ENCODE measurements around the gene P2RX1.
"Not testable (repeated sequence)": the region's sequence is repeated elsewhere in the genome, so short reads cannot be mapped to it uniquely, and the experiment has no call there.

Gene P2RX1

DNA sequence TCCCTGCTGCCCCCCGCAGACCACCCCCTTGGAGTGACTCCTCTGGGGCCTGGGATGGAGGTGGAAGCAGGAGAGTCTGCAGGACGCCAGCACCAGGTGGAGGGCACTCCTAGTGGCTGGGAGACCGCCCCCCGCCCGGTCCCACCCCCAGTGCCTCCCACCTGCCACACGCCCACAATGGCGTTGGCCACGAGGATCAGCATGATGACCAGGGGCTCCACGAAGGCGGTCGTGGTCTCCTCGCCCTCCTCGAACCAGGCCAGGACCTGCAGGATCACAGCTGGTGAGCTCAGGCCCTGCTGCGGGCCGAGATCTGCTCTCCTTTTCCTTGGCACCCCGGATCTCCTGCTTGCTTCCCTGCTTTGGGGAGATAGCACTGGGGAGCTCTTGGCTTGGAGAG, 35.2 kb upstream of the P2RX1 start:
- DNase-seq, result no peak

DNA sequence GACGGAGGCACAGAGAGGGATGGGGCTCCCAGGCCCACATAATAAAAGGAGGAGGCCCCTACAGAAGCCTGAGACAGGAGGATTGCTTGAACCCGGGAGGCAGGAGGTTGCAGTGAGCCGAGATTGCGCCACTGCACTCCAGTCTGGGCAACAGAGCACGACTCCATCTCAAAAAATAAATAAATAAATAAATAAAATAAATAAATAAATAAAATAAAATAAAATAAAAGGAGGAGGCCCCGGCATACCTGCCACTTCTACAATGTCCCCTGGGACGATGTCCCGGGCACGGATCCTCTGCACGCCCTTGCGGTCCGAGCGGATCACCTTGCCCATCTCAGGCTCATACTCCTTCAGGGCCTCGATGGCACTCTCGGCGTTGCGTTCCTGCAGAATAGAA, 34.7 kb upstream of the P2RX1 start:
- DNase-seq, result no peak

DNA sequence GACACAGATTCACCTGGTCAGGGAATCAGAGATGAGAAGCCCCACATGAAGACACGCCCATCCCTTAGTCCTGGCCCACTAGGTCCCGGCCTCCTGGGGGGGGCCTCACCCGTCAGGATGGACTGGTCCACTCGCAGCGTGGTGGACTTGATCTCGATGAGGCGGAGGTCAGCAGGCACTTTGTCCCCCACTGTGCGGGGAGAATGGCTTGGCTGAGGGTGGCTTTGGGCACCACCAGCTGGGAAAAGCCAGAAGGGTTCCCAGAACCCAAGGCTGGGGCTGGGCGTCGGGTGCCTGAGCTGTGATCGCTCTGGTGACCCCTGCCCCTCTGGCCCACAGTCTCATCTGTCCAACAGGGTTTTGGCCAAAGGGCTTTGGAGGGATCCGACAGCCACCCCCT, 34.3 kb upstream of the P2RX1 start:
- no peak for DNase-seq

DNA sequence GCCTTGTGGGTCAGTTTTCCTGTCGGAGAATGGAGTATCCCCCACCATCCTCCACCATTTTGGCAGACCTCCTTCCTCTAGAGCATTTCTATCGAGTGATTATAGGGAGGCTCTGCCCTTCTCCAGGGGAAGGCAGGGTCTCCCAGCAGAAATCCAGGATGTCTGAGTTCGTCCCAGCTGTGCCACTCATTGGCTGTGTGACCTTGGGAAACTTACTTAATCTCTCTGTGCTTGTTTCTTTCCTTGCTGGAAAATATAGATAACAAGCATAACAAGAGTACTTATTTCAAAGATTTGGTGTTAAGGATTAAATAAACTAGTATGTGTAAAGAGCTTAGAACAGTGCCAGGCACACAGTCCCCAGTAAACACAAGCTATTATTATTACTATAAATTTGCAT, 33.2 kb upstream of the P2RX1 start:
- no peak for DNase-seq

DNA sequence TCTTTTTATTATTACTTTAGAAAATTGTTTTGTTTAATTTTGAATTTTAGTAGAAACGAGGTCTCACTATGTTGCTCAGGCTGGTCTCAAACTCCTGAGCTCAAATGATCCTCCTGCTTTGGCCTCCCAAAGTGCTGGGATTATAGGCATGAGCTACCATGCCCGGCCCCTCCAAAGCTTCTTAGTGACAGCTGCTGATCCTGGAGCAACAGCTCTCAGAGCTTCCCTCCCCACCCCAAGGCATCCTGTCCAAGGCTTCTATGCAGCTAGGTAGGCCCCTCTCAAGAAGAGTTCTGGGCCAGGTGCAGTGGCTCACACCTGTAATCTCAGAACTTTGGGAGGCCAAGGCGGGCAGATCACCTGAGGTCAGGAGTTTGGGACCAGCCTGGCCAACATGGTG, 32.3 kb upstream of the P2RX1 start:
- not testable (repeated sequence) for DNase-seq

DNA sequence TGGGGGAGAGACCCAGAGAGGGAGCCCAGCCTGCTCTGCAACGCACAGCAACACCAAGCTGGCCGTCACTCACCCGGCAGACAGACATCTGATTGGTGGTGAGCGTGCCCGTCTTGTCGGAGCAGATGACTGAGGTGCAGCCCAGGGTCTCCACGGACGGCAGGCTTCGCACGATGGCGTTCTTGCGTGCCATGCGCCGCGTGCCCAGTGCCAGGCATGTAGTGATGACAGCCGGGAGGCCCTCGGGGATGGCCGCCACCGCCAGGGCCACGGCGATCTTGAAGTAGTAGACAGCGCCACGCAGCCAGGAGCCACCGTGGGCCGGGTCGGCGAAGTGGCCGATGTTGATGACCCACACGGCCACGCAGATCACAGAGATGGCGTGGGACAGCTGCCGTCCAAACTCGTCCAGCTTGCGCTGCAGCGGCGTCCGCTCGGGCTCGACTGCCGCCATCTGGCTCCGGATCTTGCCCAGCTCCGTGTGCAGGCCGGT, 31.1 kb upstream of the P2RX1 start:
- no peak for DNase-seq

DNA sequence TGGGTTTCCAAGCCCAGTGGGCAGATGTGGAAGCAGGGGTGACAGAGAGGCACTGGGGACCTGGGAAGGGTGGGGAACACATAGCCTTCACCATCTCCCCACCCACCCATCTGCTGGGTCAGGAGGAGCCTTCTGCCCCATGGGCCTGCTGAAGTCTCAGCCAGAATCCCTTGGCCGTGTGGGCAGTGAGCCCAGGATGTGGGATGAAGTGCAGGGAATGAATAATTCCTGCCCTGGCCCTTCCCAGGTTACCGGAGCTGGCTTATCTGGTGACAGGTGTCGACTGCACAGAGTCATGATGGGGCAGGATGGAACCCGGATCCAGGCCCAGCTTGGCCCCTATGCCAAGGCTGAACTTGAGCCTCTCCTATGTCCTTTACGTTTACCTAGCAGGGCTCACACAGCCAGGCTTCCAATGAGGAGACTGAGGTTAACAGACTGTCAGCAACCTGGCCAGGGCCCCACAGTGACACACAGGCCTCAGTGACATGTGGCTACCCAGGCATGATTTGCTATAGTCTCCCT, 30.5 kb upstream of the P2RX1 start:
- DNase-seq, result no peak

DNA sequence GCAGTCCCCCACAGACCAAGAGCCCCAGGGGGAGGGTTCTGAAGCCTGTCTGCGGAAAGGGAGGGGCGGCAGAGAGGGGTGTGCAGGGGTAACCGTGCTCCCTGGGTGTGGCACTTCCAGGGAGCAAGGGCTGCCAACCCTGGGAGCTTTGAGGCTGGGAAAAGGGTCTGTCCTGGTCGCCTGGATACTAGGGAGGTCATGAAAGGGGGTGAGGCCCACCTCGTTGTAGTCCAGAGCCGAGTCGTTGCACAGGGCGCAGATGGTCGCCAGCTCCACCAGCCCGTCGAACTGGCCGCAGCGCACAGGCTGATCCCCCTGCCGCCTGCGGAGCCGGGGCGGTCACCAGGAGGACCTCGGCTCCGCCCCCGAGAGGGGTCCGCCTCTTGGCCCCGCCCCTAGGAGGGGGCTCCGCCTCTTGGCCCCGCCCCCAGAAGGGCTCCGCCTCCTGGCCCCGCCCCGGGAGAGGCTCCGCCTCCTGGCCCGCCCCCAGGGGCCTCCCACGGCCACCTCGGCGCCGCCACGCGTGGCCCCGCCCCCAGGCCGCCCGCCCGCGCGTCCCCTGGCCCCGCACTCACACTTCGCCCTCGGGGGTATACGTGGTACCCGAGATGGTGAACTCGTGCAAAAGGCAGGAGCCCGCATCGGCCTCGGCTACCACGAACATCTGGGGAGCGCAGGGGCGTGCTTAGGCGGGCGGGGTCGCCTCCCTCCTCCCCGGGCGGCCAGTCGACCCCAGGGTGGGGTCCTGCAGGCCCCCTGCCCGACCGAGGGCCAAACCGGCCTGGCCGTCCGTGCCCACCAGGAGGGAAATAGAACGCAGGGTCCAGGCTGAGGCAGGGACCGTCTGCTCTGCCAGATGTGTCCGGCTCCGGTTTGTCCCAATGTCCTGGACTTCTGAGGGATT, 28.5 kb upstream of the P2RX1 start:
- peak; percentile 9 for DNase-seq

DNA sequence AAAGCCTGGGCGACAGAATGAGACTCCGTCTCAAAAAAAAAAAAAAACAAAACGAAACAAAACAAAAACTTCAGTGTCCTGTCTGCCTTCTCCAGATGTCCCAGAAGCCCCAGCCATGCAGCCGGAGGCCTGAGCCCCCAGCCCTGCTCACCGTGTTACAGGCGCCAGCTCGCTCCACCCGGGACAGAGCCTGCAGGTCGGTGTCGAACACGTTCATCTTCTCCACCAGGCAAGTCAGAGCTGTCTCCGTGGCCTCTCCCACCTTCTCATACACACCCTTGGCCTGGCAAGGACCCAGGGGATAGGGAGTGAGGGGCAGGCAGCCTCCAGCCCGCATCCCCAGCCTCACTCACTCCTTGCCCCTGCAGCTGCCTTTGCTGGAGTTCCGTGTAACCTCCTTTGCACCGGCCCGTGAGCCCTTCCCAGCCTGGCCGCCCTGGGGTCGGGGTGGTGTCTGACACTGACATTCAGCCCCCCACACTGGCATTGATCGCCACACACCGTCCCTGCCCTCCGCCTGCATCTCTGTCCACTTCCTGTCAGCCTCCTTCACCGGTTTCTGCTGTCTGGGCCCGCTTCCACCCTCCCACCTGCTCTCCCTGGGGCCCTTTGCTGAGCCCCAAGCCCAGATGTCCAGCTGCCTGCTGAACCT, 27.1 kb upstream of the P2RX1 start:
- DNase-seq, result no peak

DNA sequence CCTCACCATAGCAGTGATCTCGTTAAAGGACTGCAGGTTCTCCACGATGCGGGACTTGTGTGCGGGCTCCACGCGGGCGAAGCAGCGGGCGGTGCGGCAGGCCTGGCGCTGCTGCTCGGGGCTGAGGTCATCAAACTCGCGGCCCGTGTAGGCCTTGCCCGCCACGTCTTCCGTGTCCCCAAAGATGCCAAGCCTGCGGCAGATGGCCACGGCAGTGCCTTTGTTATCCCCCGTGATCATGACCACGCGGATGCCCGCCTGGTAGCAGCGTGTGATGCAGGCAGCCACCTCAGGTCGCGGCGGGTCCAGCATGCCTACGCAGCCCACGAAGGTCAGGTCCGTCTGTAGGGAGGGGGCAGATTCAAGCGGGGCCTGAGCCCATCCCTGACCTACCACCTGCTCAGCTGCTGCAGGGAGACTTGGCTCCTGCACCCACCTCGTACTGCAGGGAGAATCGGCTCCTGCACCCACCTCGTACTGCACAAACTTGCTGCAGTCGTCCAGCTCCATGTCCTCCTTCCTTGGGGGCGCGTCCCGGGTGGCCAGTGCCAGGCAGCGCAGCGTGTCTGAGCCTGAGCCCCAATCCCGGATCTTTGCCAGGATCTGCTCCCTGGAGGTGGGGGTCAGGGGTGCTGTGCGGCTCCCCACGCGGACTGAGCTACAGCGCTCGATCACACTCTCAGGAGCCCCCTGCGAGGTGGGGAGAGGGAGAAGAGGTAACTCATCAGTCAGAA, 24.9 kb upstream of the P2RX1 start:
- no peak for DNase-seq

DNA sequence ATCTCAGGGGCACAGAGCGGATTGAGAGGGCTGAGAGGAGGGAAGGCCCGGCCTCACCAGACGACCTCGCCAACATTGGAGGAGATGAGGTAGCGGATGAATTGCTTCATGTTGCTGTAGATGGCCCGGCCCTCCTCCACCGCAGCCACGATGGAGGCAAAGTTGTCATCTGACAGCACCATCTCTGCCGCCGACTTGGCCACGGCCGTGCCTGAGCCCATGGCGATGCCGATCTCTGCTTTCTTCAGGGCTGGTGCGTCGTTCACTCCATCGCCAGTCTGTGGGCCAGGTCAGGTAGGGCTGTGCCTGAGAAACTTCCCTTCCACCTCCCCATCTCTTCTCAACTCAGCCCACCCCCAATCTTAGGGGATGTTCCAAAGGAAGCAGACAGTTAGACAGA, 21.1 kb upstream of the P2RX1 start:
- DNase-seq, result no peak

DNA sequence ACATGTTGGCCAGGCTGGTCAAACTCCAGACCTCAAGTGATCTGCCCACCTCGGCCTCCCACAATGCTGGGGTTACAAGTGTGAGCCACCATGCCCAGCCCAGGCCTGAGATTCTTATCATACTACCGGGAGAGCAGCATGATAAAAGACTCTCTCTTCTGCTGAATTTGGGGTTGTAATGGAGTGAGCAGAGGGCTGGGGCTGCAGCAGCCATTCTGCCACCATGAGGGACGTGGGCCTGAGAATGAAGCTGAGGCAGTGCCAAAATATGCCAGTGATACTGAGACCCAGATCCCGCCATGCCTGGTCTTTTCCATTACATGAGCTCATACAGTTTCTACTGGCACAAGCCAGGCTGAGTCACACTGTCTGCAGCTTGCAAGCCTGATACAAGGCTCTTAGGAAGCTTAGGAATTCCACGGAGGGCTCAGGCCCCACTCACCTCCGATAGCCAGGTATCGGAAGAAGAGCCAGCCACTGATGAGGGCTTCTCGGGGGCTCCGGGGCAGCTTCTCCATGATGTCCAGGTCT, 19.6 kb upstream of the P2RX1 start:
- DNase-seq, result no peak

DNA sequence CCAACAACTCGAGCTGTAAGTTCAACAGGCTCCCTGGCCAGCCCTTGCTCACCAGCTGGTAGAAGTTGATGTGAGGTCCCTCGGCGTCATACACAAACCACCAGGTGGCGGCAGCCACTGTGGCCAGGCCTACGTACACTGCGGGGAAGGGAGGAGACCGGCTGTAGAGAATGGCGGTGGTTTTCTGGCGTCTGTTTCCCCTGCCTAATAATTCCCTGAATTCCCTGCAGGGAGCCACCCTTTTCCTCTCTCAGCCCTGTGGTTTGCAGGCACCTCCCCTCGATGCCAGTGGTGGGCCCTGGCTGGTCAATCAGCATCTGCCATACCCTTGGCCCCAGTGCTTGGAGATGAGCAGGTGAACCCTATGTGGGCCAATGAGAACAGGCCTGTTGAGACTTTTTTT, 18.9 kb upstream of the P2RX1 start:
- DNase-seq, result peak; percentile 59

DNA sequence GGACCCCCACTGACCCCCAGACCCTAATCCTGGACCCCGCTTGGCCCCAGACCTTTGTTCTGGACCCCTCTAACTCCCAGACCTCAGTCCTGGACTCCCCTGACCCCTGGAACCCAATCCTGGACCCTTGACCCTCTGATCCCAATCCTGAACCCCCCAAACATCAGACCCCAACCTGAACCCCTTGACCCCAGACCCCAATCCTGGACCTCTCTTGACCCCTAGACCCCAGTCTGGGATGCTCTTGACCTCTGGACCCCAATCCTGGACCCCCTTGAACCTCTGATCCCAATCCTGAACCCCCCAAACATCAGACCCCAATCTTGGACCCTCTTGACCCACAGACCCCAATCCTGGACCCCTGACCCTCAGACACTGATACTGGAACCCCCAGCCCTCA, 13.5 kb upstream of the P2RX1 start:
- DNase-seq, result no peak

DNA sequence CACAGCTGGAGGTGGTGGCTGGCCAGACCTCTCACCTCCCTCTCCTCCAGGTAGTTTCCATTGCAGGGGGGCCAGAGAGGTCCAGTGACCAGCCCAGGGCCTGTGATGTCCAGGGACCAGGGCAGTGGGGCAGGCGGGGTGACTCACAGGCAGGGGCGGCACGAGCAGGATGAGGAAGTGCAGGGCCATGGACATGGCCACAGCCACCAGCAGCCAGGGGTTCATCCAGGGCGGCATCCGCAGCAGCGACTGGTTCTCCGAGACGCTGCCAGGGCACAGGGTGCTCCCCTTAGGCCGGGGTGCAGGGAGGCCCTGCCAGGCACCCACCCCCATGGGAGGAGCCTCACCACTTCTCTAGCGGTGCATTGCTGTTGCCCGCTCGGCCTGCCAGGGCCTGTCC, 12.9 kb upstream of the P2RX1 start:
- DNase-seq, result no peak

DNA sequence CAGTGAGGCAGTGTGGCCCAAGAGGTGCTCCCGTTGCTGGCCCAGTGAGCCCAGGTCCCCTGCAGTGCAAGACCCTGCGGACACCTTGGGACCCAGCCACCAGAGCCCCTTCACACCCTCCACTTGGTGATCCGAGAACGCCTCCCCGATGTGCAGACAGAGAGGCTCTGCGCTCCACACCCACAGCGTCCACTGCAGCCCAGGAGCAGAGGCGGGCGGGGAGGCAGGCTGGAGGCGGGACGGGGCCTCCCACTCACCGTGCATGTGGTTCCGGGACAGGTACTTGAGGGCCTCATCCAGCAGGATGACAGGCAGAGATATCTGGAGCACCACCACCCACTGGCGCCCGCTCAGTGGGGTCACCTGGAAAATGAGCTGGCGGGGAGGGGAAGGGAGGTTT, 12.1 kb upstream of the P2RX1 start:
- no peak for DNase-seq

DNA sequence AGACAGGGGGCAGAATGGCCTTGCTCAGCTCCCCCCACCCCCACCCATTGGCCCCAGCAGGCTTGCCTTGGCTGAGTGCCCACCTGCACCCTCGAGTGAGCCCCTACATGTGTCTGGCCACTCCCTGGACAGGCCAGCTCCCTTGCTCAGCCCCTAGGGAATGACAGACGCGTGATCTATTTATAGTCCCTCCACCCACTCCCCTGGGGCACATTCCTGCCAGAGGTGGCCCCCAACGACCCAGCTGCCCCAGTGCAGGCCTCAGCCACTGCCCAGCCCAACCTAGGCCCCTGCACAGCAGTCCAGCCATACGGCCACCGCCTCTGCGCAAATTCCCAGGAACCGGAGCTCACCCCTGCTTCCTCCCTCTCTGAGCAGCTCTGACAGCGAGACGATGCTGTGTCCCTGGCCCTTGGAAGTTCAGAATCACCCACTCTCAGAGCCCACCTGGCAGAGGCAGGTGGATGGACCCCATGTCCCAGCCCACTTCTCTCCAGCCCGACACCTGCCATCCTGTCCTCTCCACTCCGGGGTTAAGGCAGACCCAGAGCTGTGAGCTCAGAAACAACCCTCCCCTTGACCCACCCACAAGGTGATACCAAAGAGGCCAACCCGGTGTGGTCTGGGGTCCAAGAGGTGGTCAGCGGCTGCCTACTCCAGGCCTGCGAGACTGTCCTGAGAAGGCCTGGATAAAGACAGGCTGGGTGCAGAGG, 11.5 kb upstream of the P2RX1 start:
- no peak for DNase-seq

DNA sequence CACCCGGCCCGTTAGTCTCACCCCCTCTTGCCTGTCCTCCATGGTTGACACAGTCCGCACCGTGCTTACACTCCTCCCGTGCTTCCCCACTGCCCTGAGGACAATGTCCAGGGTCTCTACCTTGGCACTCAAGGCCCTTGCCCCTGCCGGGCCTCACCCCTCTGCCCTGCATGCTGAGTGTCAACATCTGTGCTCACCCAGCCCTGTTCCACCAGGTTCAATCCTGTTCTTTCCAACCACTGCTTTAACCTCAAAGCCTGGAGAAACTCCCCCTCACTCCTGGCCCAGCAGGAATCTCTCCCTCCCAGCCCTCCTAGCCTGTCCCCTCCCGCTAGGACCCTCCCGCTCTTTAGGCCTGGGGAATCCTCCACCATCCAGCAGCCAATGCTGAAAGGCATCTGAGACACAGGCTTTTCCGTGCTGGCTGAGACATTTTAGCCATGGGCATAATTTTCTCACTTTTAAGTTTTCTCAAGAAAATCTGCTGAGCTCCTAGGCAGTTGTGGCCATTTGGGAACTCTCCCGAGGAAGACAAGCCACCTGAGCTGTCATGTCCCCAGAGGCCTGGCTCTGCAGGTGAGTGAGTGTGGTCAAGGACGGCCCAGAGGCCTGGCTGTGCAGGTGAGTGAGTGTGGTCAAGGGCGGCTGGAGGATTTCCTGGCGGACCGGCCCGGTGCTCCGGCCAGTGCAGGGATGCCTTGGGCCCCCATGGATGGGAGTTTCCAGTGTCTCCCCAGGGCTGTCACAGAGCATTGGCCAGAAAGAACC, 10.8 kb upstream of the P2RX1 start:
- DNase-seq, result no peak

DNA sequence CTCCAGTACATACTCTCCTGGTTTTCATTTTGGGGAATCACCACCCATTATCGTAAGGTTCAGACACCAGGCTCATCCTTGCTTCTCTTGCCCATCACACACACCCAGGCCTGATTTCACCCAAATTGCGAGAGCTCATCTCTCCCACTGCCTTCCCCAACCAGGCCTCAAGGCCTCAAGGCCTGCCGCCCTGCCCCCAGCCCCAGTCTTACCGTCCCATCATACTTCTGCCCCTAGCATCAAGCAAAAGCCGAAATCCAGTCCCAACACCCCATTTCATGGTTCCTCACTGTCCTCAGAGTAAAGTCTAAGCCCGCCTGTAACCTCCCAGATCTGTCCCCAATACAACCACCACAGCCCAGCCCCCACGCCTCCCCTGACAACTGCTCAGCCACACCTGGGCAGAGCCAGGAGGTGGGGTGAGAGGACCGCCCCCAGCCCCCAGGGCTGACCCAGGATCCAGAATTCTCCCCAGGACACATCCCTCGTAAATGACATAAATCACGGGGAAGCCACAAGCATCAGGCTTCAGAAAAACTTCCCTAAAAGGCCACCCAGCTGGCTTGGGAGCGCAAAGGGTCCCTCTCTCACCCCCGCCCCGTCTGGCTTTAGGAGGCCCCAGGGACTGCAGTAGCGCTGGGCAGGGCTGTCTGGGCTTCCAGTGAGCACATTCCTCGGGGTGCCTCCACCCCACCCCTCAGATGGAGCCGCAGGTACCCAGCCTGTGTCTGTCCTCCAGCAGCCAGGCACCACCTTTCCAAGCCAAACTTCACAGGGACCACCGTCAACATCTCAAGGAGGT, 9.6 kb upstream of the P2RX1 start:
- no peak for DNase-seq

DNA sequence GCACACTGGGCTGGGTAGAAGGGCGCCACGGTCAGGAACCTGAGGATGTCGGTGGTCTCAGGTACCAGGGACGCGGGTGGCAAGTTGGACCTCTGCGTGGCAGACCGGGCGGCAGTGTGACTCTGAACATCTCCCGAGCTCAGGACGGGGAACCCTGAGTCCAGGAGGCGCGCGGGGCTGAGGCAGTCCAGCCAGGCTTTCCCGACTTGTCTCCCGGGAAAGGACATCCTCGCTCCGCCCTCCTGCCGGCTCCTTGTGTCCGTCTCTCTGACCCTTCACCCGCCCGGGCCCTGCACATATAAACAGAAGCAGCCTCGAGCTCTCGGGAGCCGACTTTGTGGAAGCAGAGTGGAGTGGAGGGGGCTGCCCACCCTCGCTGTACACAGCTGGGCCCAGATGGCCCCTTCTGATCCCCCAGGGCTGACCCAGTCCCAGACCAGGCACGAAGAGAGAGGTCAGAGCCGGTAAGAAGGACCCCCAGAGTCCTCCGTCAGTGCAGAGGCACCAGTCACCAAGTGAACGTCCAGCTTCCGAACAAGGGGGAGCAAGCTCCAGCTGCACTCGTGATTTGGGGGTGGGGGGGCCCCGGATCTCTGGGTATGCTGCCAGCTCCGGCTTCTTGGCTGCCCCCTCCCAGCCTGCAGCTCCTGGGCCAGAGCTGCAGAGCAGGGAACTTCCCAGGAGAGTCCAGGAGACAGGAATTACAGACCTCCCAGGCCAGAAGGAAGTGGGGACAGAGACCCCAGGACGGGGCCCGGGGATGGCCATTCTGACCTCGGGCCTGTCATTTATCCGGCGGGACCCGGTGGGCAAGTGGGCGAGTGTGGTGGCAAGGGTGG, 8.5 kb upstream of the P2RX1 start:
- no peak for DNase-seq
